HepG2 (cell line): ENCODE data around the gene KRTAP10-2. TPM values are rescaled to one million over a fixed set of nuclear protein-coding genes. Genes with fewer than 3 reads are reported as not detected.
A peak's percentile ranks its signal among the peaks of the same experiment; 100 is the strongest.

Source experiments
- AKNA ChIP-seq: sonication (generic); formaldehyde crosslinking; IDR thresholded peaks from 2 replicates; pipeline ENCODE4 v1.4.0; 2020; ENCODE audit warnings: missing genetic modification reagents, borderline replicate concordance
- ARHGAP35 ChIP-seq: sonication (generic); formaldehyde crosslinking; IDR thresholded peaks from 2 replicates; pipeline ENCODE4 v1.9.0; 2022; ENCODE audit warnings: mild to moderate bottlenecking, inconsistent platforms, moderate library complexity, missing genetic modification reagents, borderline replicate concordance
- ASH2L ChIP-seq: fragments of 300-600, 200-600 bp; sonication (generic); IDR thresholded peaks from 2 replicates; pipeline ENCODE4 v1.7.0; 2017; ENCODE audit warnings: low read depth, mild to moderate bottlenecking, moderate library complexity, mixed read lengths, low read length; ENCODE audit not compliant: insufficient read length
- ATF5 ChIP-seq: sonication (generic); formaldehyde crosslinking; IDR thresholded peaks from 2 replicates; pipeline ENCODE4 v1.4.0; 2020; ENCODE audit warnings: mild to moderate bottlenecking, low read depth, missing genetic modification reagents
- CBX1 ChIP-seq: IDR thresholded peaks from one replicate; pipeline ENCODE4 v1.6.1; 2016; ENCODE audit warnings: antibody characterized with exemption, low read depth
- GATAD1 ChIP-seq: IDR thresholded peaks from 2 replicates; pipeline ENCODE4 v1.6.1; 2016; ENCODE audit warnings: missing genetic modification reagents, missing compliant biosample characterization
- HOXA7 ChIP-seq: sonication (generic); formaldehyde crosslinking; IDR thresholded peaks from 2 replicates; pipeline ENCODE4 v1.8.1; 2022; ENCODE audit warnings: mild to moderate bottlenecking, missing genetic modification reagents, moderate library complexity
- LBX2 ChIP-seq: sonication (generic); formaldehyde crosslinking; IDR thresholded peaks from 2 replicates; pipeline ENCODE4 v1.5.0; 2020; ENCODE audit warnings: missing genetic modification reagents, mild to moderate bottlenecking, borderline replicate concordance
- MATR3 ChIP-seq: sonication (generic); formaldehyde crosslinking; IDR thresholded peaks from 2 replicates; pipeline ENCODE4 v1.4.0; 2020; ENCODE audit warnings: missing genetic modification reagents
- MED8 ChIP-seq: sonication (generic); formaldehyde crosslinking; IDR thresholded peaks from 2 replicates; pipeline ENCODE4 v1.8.1; 2023; ENCODE audit warnings: mild to moderate bottlenecking, missing genetic modification reagents; ENCODE audit not compliant: insufficient replicate concordance
- PHB2 ChIP-seq: fragments of 450-650 bp; IDR thresholded peaks from 2 replicates; pipeline ENCODE4 v1.6.1; 2018; ENCODE audit not compliant: partially characterized antibody
- SNRNP70 ChIP-seq: fragments of 200-400 bp; formaldehyde crosslinking; IDR thresholded peaks from 2 replicates; pipeline ENCODE4 v1.6.1; 2017; ENCODE audit warnings: mild to moderate bottlenecking, low read depth, low read length, moderate library complexity
- SRSF4 ChIP-seq: fragments of 200-400 bp; formaldehyde crosslinking; IDR thresholded peaks from one replicate; pipeline ENCODE4 v1.6.1; 2018; ENCODE audit warnings: mild to moderate bottlenecking, low read depth, low read length, moderate library complexity; ENCODE audit not compliant: poor library complexity, severe bottlenecking
- ZC3H13 ChIP-seq: sonication (generic); formaldehyde crosslinking; IDR thresholded peaks from 2 replicates; pipeline ENCODE4 v1.8.1; 2023; ENCODE audit warnings: mild to moderate bottlenecking, missing genetic modification reagents, moderate library complexity
- ZIK1 ChIP-seq: sonication (generic); formaldehyde crosslinking; IDR thresholded peaks from 2 replicates; pipeline ENCODE4 v1.5.0; 2020; ENCODE audit warnings: mild to moderate bottlenecking, low read depth, missing genetic modification reagents, borderline replicate concordance
- ZNF296 ChIP-seq: sonication (generic); formaldehyde crosslinking; conservative IDR thresholded peaks from 2 replicates; pipeline ENCODE4 v1.5.0; 2020; ENCODE audit warnings: mild to moderate bottlenecking, missing genetic modification reagents
- ZNF460 ChIP-seq: sonication (generic); formaldehyde crosslinking; IDR thresholded peaks from 2 replicates; pipeline ENCODE4 v1.5.1; 2020; ENCODE audit warnings: missing genetic modification reagents, mild to moderate bottlenecking, borderline replicate concordance
- ZNF740 ChIP-seq: sonication (generic); formaldehyde crosslinking; IDR thresholded peaks from 2 replicates; pipeline ENCODE4 v1.4.0; 2020; ENCODE audit warnings: missing genetic modification reagents
- ZNF839 ChIP-seq: sonication (generic); formaldehyde crosslinking; IDR thresholded peaks from 2 replicates; pipeline ENCODE4 v1.4.0; 2020; ENCODE audit warnings: missing genetic modification reagents, mild to moderate bottlenecking, borderline replicate concordance
- polyA plus RNA-seq, 8 experiments: library from polyadenylated mRNA; depleted of rRNA in 3 of 8; stranded (reverse) in 7 of 8; unstranded in 1 of 8; fragments of >200 nt; fragmentation: Illumina TruSeq in 4 of 8; extraction: Trizol in 4 of 8; gene quantifications; 2 replicates each; pipeline versions ENCODE4 v1.2.1 to v1.2.3, GENCODE V29; 2011 to 2016; ENCODE audit warnings: low read depth in 4 of 8, missing spikeins in 1 of 8, mixed read lengths in 1 of 8; ENCODE audit not compliant: insufficient read depth in 1 of 8
- total RNA-seq, 5 experiments: library from RNA; depleted of rRNA; stranded (reverse); fragments of >200 nt; fragmentation: Illumina TruSeq; extraction: Trizol; gene quantifications; 2 replicates each; pipeline ENCODE4 v1.2.3, GENCODE V29; 2016; ENCODE audit warnings: low read depth in 1 of 5
- TF ChIP-seq, protein P1 (sequence below): fragments of 450-650 bp; IDR thresholded peaks from 2 replicates; pipeline ENCODE4 v1.6.1; 2017; ENCODE audit warnings: mild to moderate bottlenecking

Gene KRTAP10-2
- total and polyA plus RNA-seq, 2 of the 13 experiments (the other 11 are each of a cell fraction or from before 2014, with no cell fraction given), result not detected

GRCh38 chr21:44505673-44506278, 45.5 kb downstream of the KRTAP10-2 start (continued):
- peak; percentile 56; the same call in 1 of the 2 replicates for TF ChIP-seq ZNF740 (CRISPR knock-in tag)
- TF ChIP-seq ZNF460 (CRISPR knock-in tag), result no peak
- no peak; the same call in 1 of the 2 replicates for TF ChIP-seq AKNA (CRISPR knock-in tag)
- no peak for TF ChIP-seq ASH2L
- TF ChIP-seq GATAD1 (CRISPR knock-in tag), result no peak
- TF ChIP-seq SRSF4, result no peak
- TF ChIP-seq MED8 (CRISPR knock-in tag), result no peak
- TF ChIP-seq CBX1, result no peak
- TF ChIP-seq PHB2, result no peak
- no peak for TF ChIP-seq ARHGAP35
- no peak for TF ChIP-seq LBX2 (CRISPR knock-in tag)
- no peak for TF ChIP-seq ZNF839
- TF ChIP-seq MATR3, result no peak
- TF ChIP-seq ZNF296, result no peak
- 0 out of 2 replicates have a peak, but pooled peaks have one; percentile 47 for TF ChIP-seq ZC3H13 (CRISPR knock-in tag)
- TF ChIP-seq SNRNP70, result no peak
- no peak for TF ChIP-seq HOXA7
- TF ChIP-seq, protein P1, sequence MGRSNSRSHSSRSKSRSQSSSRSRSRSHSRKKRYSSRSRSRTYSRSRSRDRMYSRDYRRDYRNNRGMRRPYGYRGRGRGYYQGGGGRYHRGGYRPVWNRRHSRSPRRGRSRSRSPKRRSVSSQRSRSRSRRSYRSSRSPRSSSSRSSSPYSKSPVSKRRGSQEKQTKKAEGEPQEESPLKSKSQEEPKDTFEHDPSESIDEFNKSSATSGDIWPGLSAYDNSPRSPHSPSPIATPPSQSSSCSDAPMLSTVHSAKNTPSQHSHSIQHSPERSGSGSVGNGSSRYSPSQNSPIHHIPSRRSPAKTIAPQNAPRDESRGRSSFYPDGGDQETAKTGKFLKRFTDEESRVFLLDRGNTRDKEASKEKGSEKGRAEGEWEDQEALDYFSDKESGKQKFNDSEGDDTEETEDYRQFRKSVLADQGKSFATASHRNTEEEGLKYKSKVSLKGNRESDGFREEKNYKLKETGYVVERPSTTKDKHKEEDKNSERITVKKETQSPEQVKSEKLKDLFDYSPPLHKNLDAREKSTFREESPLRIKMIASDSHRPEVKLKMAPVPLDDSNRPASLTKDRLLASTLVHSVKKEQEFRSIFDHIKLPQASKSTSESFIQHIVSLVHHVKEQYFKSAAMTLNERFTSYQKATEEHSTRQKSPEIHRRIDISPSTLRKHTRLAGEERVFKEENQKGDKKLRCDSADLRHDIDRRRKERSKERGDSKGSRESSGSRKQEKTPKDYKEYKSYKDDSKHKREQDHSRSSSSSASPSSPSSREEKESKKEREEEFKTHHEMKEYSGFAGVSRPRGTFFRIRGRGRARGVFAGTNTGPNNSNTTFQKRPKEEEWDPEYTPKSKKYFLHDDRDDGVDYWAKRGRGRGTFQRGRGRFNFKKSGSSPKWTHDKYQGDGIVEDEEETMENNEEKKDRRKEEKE, result no peak
- TF ChIP-seq ATF5, result no peak
- no peak for TF ChIP-seq ZIK1 (CRISPR knock-in tag)
